GM12872 (cell line): Measurements from ENCODE around the gene MRTFA.

Experiments
- TF ChIP-seq, protein P1 (sequence below): IDR thresholded peaks from 3 replicates; pipeline ENCODE4 v1.5.1; 2011; ENCODE audit warnings: low read depth, mild to moderate bottlenecking, low read length, moderate library complexity; ENCODE audit not compliant: insufficient read depth

MRTFA gene

DNA sequence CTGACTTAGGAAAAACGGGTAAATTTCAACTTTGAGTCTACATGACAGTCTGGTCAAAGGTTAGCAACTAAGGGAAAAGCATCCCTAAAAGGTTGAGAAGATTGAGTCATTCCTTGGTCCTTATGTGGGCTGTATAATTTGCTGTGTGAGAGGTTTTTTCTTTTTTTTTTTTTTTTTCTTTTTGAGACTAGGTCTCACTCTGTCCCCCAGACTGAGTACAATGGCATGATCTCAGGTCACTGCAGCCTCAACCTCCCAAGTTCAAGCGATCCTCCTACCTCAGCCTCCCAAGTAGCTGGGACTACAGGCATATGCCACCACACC, 101.4 kb downstream of the MRTFA start:
- TF ChIP-seq, protein P1, sequence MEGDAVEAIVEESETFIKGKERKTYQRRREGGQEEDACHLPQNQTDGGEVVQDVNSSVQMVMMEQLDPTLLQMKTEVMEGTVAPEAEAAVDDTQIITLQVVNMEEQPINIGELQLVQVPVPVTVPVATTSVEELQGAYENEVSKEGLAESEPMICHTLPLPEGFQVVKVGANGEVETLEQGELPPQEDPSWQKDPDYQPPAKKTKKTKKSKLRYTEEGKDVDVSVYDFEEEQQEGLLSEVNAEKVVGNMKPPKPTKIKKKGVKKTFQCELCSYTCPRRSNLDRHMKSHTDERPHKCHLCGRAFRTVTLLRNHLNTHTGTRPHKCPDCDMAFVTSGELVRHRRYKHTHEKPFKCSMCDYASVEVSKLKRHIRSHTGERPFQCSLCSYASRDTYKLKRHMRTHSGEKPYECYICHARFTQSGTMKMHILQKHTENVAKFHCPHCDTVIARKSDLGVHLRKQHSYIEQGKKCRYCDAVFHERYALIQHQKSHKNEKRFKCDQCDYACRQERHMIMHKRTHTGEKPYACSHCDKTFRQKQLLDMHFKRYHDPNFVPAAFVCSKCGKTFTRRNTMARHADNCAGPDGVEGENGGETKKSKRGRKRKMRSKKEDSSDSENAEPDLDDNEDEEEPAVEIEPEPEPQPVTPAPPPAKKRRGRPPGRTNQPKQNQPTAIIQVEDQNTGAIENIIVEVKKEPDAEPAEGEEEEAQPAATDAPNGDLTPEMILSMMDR = no peak

DNA sequence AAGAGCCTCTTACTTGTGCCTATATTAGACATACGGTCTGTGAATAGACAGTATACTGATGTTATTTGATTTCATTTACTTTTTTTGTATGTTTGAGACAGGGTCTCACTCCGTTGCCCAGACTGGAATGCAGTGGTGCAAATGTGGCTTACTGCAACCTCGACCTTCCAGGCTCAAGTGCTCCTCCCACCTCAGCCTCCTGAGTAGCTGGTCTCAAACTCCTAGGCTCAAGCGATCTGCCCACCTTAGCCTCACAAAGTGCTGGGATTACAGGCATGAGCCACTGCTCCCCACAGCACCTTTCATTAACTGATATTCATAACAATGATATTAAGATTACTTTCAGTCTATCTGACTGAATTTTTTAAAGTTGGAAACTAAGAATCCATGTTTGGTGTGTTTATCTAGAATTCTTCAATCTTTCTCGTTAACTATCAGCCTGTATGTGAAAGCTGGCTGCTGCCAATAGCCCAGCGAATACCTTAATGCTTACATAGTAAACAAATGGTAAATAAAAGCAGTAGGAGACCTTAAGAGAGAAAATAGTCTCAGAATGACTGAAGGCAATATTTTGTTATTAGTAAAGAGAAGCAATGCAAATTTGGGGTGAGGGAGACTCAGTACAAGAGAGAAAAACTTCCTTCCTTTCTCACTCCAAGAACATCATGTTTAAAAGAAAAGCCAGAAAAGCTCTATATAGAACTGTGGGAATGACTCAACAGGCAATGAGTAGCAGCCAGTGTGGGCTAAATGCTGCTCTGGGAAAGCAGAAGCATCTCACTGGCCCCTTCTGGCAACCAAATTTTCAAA, 101.9 kb downstream of the MRTFA start:
- TF ChIP-seq, protein P1 = no peak

DNA sequence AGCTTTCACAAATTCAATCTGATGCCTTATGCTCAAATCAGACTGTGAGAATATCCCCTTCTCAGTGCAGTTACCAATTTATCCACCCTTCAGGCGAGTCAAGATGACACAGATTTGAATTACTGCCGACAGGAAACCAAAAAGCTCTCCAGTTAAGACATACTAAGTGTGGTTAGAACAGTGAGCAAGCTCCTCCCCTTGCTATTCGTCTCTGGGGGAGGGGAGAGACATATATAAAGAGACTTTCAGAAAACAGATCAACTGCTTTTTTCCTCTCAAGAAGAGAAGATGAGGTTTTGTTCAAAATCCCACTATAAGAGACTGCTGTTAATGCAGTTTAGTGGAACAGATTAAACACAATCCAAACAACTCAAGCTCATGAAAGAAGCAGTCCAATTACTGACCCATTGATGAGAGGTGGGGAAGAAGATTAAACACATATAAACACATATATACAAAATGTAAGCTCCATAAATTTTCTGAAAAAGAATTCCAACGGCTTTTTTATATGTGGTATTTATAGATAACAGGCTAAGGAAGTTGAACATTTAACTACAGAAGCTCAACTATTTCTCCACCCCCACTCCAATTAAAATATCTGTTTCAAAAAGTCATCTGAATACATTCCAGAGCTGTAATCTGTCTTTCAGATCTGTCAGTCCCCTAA, 102.7 kb downstream of the MRTFA start:
- TF ChIP-seq, protein P1 = no peak

DNA sequence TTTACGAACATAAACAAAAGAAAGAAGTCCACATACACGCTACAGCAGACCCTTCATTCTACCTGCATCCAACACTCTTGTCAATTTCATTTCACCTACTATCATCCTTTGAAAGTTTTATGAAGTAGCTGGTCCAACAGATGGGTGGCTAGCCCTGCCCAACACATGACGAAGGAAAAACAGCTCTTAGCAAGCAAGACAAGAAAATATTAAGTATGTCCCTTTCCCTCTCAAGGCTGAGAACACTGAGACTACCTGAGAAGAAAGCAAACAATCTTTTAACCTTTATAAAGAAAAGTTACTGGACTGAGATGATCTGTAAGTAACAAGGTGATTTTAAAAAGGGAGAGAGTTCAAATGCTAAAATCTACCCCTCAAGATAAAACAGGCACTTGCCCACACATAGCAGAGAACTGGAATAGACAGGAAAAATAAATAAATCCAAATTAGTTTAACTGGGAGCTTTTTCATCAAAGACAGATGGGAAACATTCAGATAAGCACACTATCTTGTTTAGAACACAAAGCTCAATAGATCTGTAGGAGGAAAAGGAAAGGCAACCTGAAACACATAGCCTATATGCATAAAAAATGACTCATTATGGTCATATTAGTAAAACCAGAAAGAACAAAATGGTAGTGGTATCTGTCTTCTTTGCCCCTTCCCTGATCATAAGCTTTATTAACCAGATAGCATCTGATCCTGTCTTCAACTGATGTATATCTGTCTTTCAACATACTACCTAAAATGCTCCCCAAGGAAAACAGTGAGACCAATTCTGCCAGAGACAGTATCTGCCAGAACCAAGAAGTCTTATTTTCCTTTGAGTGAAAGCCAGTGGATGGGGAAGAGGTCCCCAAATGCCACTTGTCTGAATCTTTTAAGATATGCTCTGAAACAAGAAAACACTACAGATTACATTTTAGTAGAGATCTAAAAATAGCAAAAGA, 104.3 kb downstream of the MRTFA start:
- TF ChIP-seq, protein P1 = no peak

DNA sequence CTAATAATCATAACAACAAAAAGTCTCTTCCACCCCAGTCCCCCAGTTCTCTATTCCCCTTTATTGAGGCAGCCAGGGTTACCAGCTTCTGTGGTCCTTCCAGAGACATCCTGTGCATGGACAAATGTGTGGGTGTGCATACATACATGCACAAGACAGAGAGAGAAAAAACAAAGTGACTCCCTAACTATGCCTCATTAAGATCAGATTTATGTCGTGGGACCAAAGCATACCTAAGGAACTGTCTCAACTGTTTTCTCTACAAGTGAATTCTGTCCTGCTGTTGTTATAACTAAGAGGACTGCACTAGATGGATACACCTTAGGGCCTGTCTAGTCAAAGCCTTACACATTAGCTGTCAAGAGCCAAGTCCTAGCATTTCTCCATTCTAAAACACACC, 106.7 kb downstream of the MRTFA start:
- TF ChIP-seq, protein P1 = no peak

DNA sequence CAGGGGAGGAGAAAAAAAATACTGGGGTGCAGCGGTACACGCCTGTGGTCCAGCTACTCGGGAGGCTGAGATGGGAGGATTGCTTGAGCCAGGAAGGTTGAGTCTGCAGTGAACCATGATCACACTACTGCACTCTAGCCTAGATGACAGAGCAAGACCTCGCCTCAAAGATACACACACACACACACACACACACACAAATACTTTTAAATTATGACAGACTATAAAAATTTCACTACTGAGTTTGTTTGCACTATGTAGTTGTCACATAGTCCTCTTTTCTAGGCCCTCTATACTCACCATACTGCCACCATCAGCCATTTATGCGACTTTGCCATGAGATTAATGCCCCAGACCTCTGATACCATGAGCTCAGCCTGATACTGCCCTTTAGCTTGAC, 109.6 kb downstream of the MRTFA start:
- TF ChIP-seq, protein P1 = no peak
